IMR-90 (cell line): ENCODE measurements around the gene CDC37L1. TPM values are rescaled to one million over a fixed set of nuclear protein-coding genes. Genes with fewer than 3 reads are reported as not detected.

Experiments
- ATAC-seq: fragments of 200-7000 bp; cut with Tn5 transposase; 2 replicates; pipeline ENCODE4 v1.9.1; 2020; ENCODE audit warnings: low read depth, mild to moderate bottlenecking, moderate library complexity
- BruUV-seq: library from RNA; stranded (reverse); fragments of 400-500 nt; replicated peaks from 2 replicates; lab custom pipeline; 2021; lab: Mats Ljungman, UMichigan
- CTCF ChIA-PET: fragments of 300-600 bp; formaldehyde crosslinking; extraction: SDS; loops from one replicate; lab custom pipeline; 2021; ENCODE audit warnings: antibody characterized with exemption; lab: Yijun Ruan, JAX
- POLR2A ChIA-PET: fragments of 300-600 bp; sonication (Branson Sonifier 250); formaldehyde crosslinking; loops from one replicate; lab custom pipeline; 2022; ENCODE audit warnings: antibody characterized with exemption; ENCODE audit not compliant: unreplicated experiment; lab: Charles Lee
- DNase-seq: peaks from one replicate; pipeline ENCODE4 v3.0.0; 2013
- H2AFZ ChIP-seq: replicated peaks from 2 replicates; pipeline ENCODE3; 2013; ENCODE audit warnings: low read length, mild to moderate bottlenecking; ENCODE audit not compliant: poor library complexity
- H2AK5ac ChIP-seq: 2 replicates; pipeline ENCODE4 v1.6.1; 2013; ENCODE audit warnings: low read depth, low read length, inconsistent platforms
- H2AK9ac ChIP-seq: replicated peaks from 2 replicates; pipeline ENCODE3; 2013; ENCODE audit warnings: mild to moderate bottlenecking, low read depth, low read length, moderate library complexity; ENCODE audit not compliant: poor library complexity
- H2BK120ac ChIP-seq: 2 replicates; pipeline ENCODE4 v1.6.1; 2013; ENCODE audit warnings: low read depth, low read length, inconsistent platforms
- H2BK15ac ChIP-seq: 3 replicates; pipeline ENCODE4 v1.6.1; 2013; ENCODE audit warnings: low read depth, low read length, inconsistent platforms
- H2BK20ac ChIP-seq: 2 replicates; pipeline ENCODE4 v1.6.1; 2013; ENCODE audit warnings: low read depth, mild to moderate bottlenecking, inconsistent platforms, low read length, moderate library complexity
- H2BK5ac ChIP-seq: 2 replicates; pipeline ENCODE4 v1.6.1; 2013; ENCODE audit warnings: mild to moderate bottlenecking, low read depth, low read length, inconsistent platforms; ENCODE audit not compliant: poor library complexity, severe bottlenecking
- H3K14ac ChIP-seq: replicated peaks from 2 replicates; pipeline ENCODE4 v1.6.1; 2013; ENCODE audit warnings: low read depth, low read length, inconsistent platforms
- H3K18ac ChIP-seq: 2 replicates; pipeline ENCODE4 v1.6.1; 2013; ENCODE audit warnings: low read depth, low read length, control low read depth
- H3K23ac ChIP-seq: 2 replicates; pipeline ENCODE4 v1.6.1; 2013; ENCODE audit warnings: low read depth, low read length, inconsistent platforms
- H3K27ac ChIP-seq: 2 replicates; pipeline ENCODE4 v1.5.1; 2013; ENCODE audit warnings: mild to moderate bottlenecking, control low read depth, low read length; ENCODE audit not compliant: insufficient read depth
- H3K27me3 ChIP-seq: 2 replicates; pipeline ENCODE4 v1.6.1; 2013; ENCODE audit warnings: low read length; ENCODE audit not compliant: control insufficient read depth, insufficient read depth
- H3K36me3 ChIP-seq: 2 replicates; pipeline ENCODE4 v1.6.1; 2013; ENCODE audit warnings: low read length, mixed read lengths; ENCODE audit not compliant: control insufficient read depth, insufficient read depth
- H3K4ac ChIP-seq: 2 replicates; pipeline ENCODE4 v1.6.1; 2013; ENCODE audit warnings: low read depth, low read length, inconsistent platforms
- H3K4me1 ChIP-seq: 2 replicates; pipeline ENCODE4 v1.6.1; 2013; ENCODE audit warnings: low read length, mixed read lengths; ENCODE audit not compliant: control insufficient read depth, insufficient read depth
- H3K4me2 ChIP-seq: 2 replicates; pipeline ENCODE4 v1.6.1; 2013; ENCODE audit warnings: low read depth, mild to moderate bottlenecking, control low read depth, low read length, moderate library complexity
- H3K4me3 ChIP-seq: 2 replicates; pipeline ENCODE4 v1.5.1; 2013; ENCODE audit warnings: low read depth, mild to moderate bottlenecking, control low read depth, low read length, moderate library complexity; ENCODE audit not compliant: insufficient read depth
- H3K56ac ChIP-seq: 2 replicates; pipeline ENCODE4 v1.6.1; 2013; ENCODE audit warnings: low read length, inconsistent platforms; ENCODE audit not compliant: insufficient read depth; ENCODE audit errors: extremely low read depth
- H3K79me1 ChIP-seq, 2 experiments: 2 replicates each; pipeline ENCODE4 v1.6.1; 2013; ENCODE audit warnings: low read length in 2 of 2, inconsistent platforms in 1 of 2, low read depth in 1 of 2
- H3K9ac ChIP-seq: 2 replicates; pipeline ENCODE4 v1.6.1; 2013; ENCODE audit warnings: low read depth, low read length, control low read depth
- H3K9me1 ChIP-seq: 2 replicates; pipeline ENCODE4 v1.6.1; 2013; ENCODE audit warnings: low read length, inconsistent platforms; ENCODE audit not compliant: insufficient read depth
- H3K9me3 ChIP-seq: 2 replicates; pipeline ENCODE4 v1.6.1; 2013; ENCODE audit warnings: low read length; ENCODE audit not compliant: control insufficient read depth, insufficient read depth
- H4K20me1 ChIP-seq: 2 replicates; pipeline ENCODE4 v1.6.1; 2013; ENCODE audit warnings: low read length, inconsistent platforms; ENCODE audit not compliant: insufficient read depth
- H4K5ac ChIP-seq: 2 replicates; pipeline ENCODE4 v1.6.1; 2013; ENCODE audit warnings: mild to moderate bottlenecking, low read depth, low read length, control low read depth
- H4K8ac ChIP-seq, 2 experiments: 2 replicates each; pipeline ENCODE4 v1.6.1; 2013; ENCODE audit warnings: low read depth in 2 of 2, low read length in 2 of 2, control low read depth in 1 of 2, inconsistent platforms in 1 of 2
- H4K91ac ChIP-seq: 2 replicates; pipeline ENCODE4 v1.6.1; 2013; ENCODE audit warnings: low read depth, low read length, inconsistent platforms; ENCODE audit not compliant: insufficient read depth
- BHLHE40 ChIP-seq: fragments of 150-350 bp; IDR thresholded peaks from 2 replicates; pipeline ENCODE4 v1.6.1; 2016; ENCODE audit warnings: mild to moderate bottlenecking, low read depth, low read length
- CEBPB ChIP-seq: IDR thresholded peaks from 2 replicates; pipeline ENCODE4 v1.6.1; 2012; ENCODE audit warnings: low read depth, low read length, improper control_type of control experiment
- ELK1 ChIP-seq: fragments of 150-350 bp; IDR thresholded peaks from 2 replicates; pipeline ENCODE4 v1.6.1; 2016; ENCODE audit warnings: low read depth, mild to moderate bottlenecking, low read length, moderate library complexity, borderline replicate concordance
- FOS ChIP-seq: fragments of 150-350 bp; IDR thresholded peaks from 2 replicates; pipeline ENCODE4 v1.6.1; 2016; ENCODE audit warnings: low read depth, low read length
- MAFK ChIP-seq: IDR thresholded peaks from 2 replicates; pipeline ENCODE4 v1.6.1; 2012; ENCODE audit warnings: low read depth, low read length, improper control_type of control experiment
- MAZ ChIP-seq: IDR thresholded peaks from 2 replicates; pipeline ENCODE4 v1.6.1; 2012; ENCODE audit warnings: low read depth, mild to moderate bottlenecking, low read length, improper control_type of control experiment, moderate library complexity, borderline replicate concordance
- NFE2L2 ChIP-seq: fragments of 150-350 bp; IDR thresholded peaks from 2 replicates; pipeline ENCODE4 v1.6.1; 2016; ENCODE audit warnings: low read depth, mild to moderate bottlenecking, low read length
- POLR2A ChIP-seq: IDR thresholded peaks from 2 replicates; pipeline ENCODE4 v1.6.1; 2012; ENCODE audit warnings: mild to moderate bottlenecking, low read depth, low read length
- RAD21 ChIP-seq: IDR thresholded peaks from 2 replicates; pipeline ENCODE4 v1.6.1; 2012; ENCODE audit warnings: low read length, improper control_type of control experiment
- RCOR1 ChIP-seq: IDR thresholded peaks from 2 replicates; pipeline ENCODE4 v1.6.1; 2012; ENCODE audit warnings: mild to moderate bottlenecking, low read length, improper control_type of control experiment; ENCODE audit not compliant: insufficient replicate concordance
- RFX5 ChIP-seq: IDR thresholded peaks from 2 replicates; pipeline ENCODE4 v1.8.0; 2012; ENCODE audit warnings: low read depth, mild to moderate bottlenecking, low read length, moderate library complexity
- SMC3 ChIP-seq: fragments of 150-350 bp; IDR thresholded peaks from 2 replicates; pipeline ENCODE4 v1.6.1; 2016; ENCODE audit warnings: low read depth, mild to moderate bottlenecking, antibody characterized with exemption, low read length, moderate library complexity
- WGBS, 2 experiments: methylation state at CpG; one replicate each; pipeline versions ENCODE4 v1.1.5 to v1.1.7; 2013; ENCODE audit warnings: missing lambda C conversion rate in 2 of 2; ENCODE audit not compliant: insufficient read length in 1 of 2; ENCODE audit errors: extremely low coverage in 2 of 2; 5-methylcytosine and 5-hydroxymethylcytosine counted together
- dilution Hi-C: fragments of 300-500 bp; cut with HindIII; formaldehyde crosslinking; loops from one replicate; pipeline ENCODE4 v1.14.3; 2018; ENCODE audit warnings: low sequenced_read_pairs; ENCODE audit not compliant: unreplicated experiment
- in situ Hi-C: fragments of 300-500 bp; cut with MboI; formaldehyde crosslinking; loops from 3 replicates; pipeline ENCODE4 v1.14.3; 2019; ENCODE audit warnings: low sequenced_read_pairs, inconsistent platforms, mixed read lengths
- intact Hi-C: fragments of 100-400 bp; cut with micrococcal nuclease; formaldehyde crosslinking; loops from 2 replicates; pipeline ENCODE4 v1.10.0; 2022
- polyA plus RNA-seq, 3 experiments: library from polyadenylated mRNA; depleted of rRNA; stranded (reverse); fragments of >200 nt; gene quantifications; 2 replicates each; pipeline ENCODE4 v1.2.3, GENCODE V29; 2012; ENCODE audit warnings: low replicate concordance in 1 of 3
- total RNA-seq: library from RNA; depleted of rRNA; stranded (reverse); fragments of >200 nt; gene quantifications from 2 replicates; pipeline ENCODE4 v1.2.3, GENCODE V29; 2012
- TF ChIP-seq, protein P1 (sequence below): fragments of 150-350 bp; IDR thresholded peaks from 2 replicates; pipeline ENCODE4 v1.6.1; 2017; ENCODE audit warnings: mild to moderate bottlenecking, antibody characterized with exemption, low read length, low read depth

Gene CDC37L1
- total and polyA plus RNA-seq, 2 of the 4 experiments (the other 2 are of a cell fraction) = 6.6 to 7.3 TPM

DNA sequence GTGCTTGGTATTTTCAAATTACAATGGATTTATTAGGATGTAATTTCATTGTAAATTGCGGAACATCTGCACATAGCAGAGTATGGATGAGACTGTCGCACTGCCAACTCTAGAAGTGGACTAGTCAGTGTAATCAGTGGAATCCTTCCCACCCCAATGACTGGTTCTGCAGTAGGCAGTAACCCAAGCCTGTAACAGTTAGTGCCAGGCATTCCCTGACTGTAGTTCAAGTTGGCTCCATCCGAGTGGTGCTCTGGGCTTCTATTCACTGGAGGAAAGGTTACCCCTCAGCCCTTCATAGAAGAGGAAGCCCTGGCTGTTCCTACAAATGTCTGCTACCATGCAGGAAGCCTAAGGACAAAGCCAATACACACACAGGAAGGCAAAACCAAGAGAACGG is 38.4 kb downstream of the CDC37L1 start:
- H4K5ac ChIP-seq = no peak overlapping the region
- no peak overlapping the region for H2AK5ac ChIP-seq
- ATAC-seq (no peak), DNase-seq (no peak)
- ChIA-PET POLR2A (no interaction called here), CTCF (no interaction called here)
- intact Hi-C loops (no loop called here), in situ Hi-C loops (no loop called here), dilution Hi-C loops (no loop called here)
- no peak overlapping the region for H3K14ac ChIP-seq
- H3K79me1 ChIP-seq = peaks cover 0 to 5% of the 10 kb centered on the region in 2 experiments; a peak in 3 of 4 replicates
- WGBS, 2 experiments = no CpG with 5 or more reads among the region's 4 CpGs
- TF ChIP-seq BHLHE40 = no peak
- TF ChIP-seq RCOR1 = no peak
- TF ChIP-seq FOS = no peak
- TF ChIP-seq CEBPB = no peak
- no peak for TF ChIP-seq MAFK
- TF ChIP-seq RFX5 = no peak
- TF ChIP-seq RAD21 = no peak
- no peak for TF ChIP-seq SMC3
- no peak for TF ChIP-seq NFE2L2
- no peak for TF ChIP-seq ELK1
- TF ChIP-seq, protein P1, sequence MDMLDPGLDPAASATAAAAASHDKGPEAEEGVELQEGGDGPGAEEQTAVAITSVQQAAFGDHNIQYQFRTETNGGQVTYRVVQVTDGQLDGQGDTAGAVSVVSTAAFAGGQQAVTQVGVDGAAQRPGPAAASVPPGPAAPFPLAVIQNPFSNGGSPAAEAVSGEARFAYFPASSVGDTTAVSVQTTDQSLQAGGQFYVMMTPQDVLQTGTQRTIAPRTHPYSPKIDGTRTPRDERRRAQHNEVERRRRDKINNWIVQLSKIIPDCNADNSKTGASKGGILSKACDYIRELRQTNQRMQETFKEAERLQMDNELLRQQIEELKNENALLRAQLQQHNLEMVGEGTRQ = no peak
- no peak for TF ChIP-seq POLR2A
- TF ChIP-seq MAZ = no peak
- no peak overlapping the region for H3K4ac ChIP-seq
- no peak overlapping the region for H3K23ac ChIP-seq
- H3K56ac ChIP-seq = no peak overlapping the region
- H2BK120ac ChIP-seq = no peak overlapping the region
- no peak overlapping the region for H2BK5ac ChIP-seq
- H3K27ac ChIP-seq = no peak overlapping the region
- no peak overlapping the region for H4K91ac ChIP-seq
- H4K8ac ChIP-seq = no peak overlapping the region
- no peak overlapping the region for H3K4me2 ChIP-seq
- no peak overlapping the region for H3K9ac ChIP-seq
- H4K20me1 ChIP-seq = no peaks in the 10 kb centered on the region; the same call in 1 of the 2 replicates
- H2BK15ac ChIP-seq = no peak overlapping the region
- H2BK20ac ChIP-seq = no peak overlapping the region
- H3K4me1 ChIP-seq = no peaks in the 10 kb centered on the region
- H2AK9ac ChIP-seq = no peak overlapping the region
- H2AFZ ChIP-seq = no peak overlapping the region
- no peaks in the 10 kb centered on the region for H3K9me3 ChIP-seq
- no TSS peak for BruUV-seq
- no peak overlapping the region for H3K4me3 ChIP-seq
- no peaks in the 10 kb centered on the region for H3K27me3 ChIP-seq
- H3K18ac ChIP-seq = no peak overlapping the region
- H3K36me3 ChIP-seq = peaks cover 35% of the 10 kb centered on the region
- H3K9me1 ChIP-seq = no peaks in the 10 kb centered on the region; the same call in 1 of the 2 replicates
